GM12872 (cell line): ENCODE results near the gene ACTL6A.

Source experiments
- CTCF ChIP-seq: IDR thresholded peaks from 3 replicates; pipeline ENCODE4 v1.5.1; 2011; ENCODE audit warnings: low read depth, mild to moderate bottlenecking, low read length, moderate library complexity; ENCODE audit not compliant: insufficient read depth

Gene ACTL6A

DNA sequence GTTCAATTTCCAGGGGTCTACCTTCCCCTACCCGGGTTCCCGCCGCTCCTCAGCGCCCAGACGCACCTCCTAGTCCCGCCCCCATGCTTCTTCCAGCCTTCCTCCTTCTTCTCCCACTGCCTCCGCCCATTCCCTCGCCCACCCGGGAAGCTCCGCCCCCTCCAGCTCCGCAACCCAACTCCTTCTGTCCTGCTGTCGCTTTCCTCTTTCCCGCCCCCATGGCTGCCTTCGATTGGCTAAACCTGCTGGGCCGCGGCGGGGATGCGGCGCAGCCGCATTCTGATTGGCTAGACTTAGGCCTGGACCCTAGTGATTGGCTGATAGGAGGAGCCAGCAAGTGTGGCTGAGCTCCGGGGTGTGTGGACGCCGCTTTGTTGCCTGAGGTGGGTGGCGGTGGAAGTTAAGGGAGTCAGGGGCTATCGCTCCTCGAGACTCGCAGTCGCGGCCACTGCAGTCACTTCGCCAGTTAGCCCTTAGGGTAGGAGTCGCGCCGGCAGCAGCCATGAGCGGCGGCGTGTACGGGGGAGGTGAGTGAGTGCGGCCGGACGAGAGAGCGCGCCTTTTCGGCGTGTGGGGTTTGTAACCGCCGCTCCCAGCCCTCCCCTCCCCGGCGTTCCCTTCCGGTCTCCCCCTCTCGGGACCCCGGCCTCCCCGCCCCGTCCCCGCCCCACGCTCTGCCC lies at the start of gene ACTL6A:
TSS of gene ACTL6A (plus strand) at position 336 of the 680 bp plus-strand sequence. CDS start at position 503, 167 bp downstream.
- no peak for TF ChIP-seq CTCF

- TF ChIP-seq CTCF: no peak
Measured at GRCh38 chr3:179513862-179514261, 48.9 kb upstream of the ACTL6A start.

GRCh38 chr3:179526482-179526881 lies 36.2 kb upstream of the ACTL6A start:
- no peak for TF ChIP-seq CTCF

- no peak for TF ChIP-seq CTCF
Measured at GRCh38 chr3:179526989-179527391, 35.7 kb upstream of the ACTL6A start.

DNA sequence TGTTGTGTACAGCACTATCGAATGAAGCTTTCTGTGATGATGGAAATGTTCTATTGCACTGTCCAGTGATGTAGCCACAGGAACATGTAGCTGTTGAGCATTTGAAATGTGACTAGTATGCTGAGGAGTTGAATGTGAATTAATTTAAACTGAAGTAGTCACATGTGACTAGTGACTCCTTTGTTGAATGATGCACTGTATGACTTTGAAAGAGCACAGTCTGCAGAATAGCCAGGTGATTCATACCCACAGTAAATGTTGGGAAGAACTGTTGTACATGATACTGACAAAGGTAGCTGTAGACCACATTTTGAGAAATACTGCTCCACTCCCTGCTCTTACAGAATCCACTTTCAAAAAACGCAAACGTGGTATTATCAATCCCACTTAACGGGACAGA lies 34.0 kb upstream of the ACTL6A start:
- TF ChIP-seq CTCF: no peak

DNA sequence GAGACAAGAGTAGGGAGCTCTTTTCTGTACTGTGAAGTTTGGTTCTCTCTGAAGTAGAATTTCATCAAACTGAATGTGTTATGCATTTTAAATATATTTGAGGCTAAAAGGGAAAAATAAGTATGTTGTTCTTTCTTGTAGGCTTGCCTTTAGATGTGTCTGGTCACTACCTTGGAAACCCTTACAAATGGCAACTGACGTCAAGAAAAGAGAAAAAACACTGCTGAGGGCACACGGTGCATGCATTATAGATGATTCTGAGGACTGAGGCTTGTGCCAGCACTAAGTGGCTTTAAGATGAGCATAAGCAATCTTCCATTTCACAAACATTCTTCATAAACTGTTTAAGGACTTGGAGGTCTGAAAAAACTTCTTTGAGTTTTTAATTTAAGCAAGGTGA lies 31.1 kb upstream of the ACTL6A start:
- no peak for TF ChIP-seq CTCF

GRCh38 chr3:179533274-179533673 lies 29.5 kb upstream of the ACTL6A start:
- no peak for TF ChIP-seq CTCF
